LNCaP clone FGC (cell line): ENCODE results near the gene SLC6A7.

ENCODE experiments used
- DNase-seq: peaks from one replicate; pipeline ENCODE4 v3.0.0-alpha.2; 2011; ENCODE audit warnings: low read depth
- H3K4me3 ChIP-seq: 2 replicates; pipeline ENCODE4 v1.5.1; 2011; ENCODE audit warnings: mild to moderate bottlenecking, low read depth, low read length, control low read depth
- CTCF ChIP-seq: IDR thresholded peaks from 2 replicates; pipeline ENCODE4 v1.5.1; 2012; ENCODE audit warnings: mild to moderate bottlenecking; ENCODE audit not compliant: control insufficient read depth, insufficient read depth; ENCODE audit errors: extremely low read depth

Gene SLC6A7

GRCh38 chr5:150252489-150252888 lies 62.6 kb downstream of the SLC6A7 start:
- H3K4me3 ChIP-seq = no peak overlapping the region
- TF ChIP-seq CTCF = no peak
- no peak for DNase-seq

- DNase-seq = no peak
- no peak for TF ChIP-seq CTCF
- no peak overlapping the region for H3K4me3 ChIP-seq
Measured at GRCh38 chr5:150253416-150254208, 63.8 kb downstream of the SLC6A7 start.

GRCh38 chr5:150254363-150254762 lies 64.5 kb downstream of the SLC6A7 start:
- no peak for TF ChIP-seq CTCF
- no peak for DNase-seq
- H3K4me3 ChIP-seq = no peak overlapping the region

- no peak for DNase-seq
- H3K4me3 ChIP-seq = no peak overlapping the region
- TF ChIP-seq CTCF = no peak
Measured at GRCh38 chr5:150254774-150255173, 64.9 kb downstream of the SLC6A7 start.

GRCh38 chr5:150255659-150256409 lies 66.0 kb downstream of the SLC6A7 start:
- TF ChIP-seq CTCF = no peak
- DNase-seq = no peak
- no peak overlapping the region for H3K4me3 ChIP-seq

- no peak for DNase-seq
- TF ChIP-seq CTCF = no peak
- no peak overlapping the region for H3K4me3 ChIP-seq
Measured at GRCh38 chr5:150256410-150257064, 66.7 kb downstream of the SLC6A7 start.
